Dermis blood vessel endothelial cell (primary cell): Measurements from ENCODE around the gene TPH2. TPM values are rescaled to one million over a fixed set of nuclear protein-coding genes. Genes with fewer than 3 reads are reported as not detected.

Experiments used
- DNase-seq: peaks from one replicate; pipeline ENCODE4 v3.0.0; 2010
- total RNA-seq: library from RNA; depleted of rRNA; stranded (reverse); fragments of >200 nt; gene quantifications from 2 replicates; pipeline ENCODE4 v1.2.3, GENCODE V29; 2014

TPH2 gene
- total RNA-seq, 1 donor from 2014 or later: not detected

DNA sequence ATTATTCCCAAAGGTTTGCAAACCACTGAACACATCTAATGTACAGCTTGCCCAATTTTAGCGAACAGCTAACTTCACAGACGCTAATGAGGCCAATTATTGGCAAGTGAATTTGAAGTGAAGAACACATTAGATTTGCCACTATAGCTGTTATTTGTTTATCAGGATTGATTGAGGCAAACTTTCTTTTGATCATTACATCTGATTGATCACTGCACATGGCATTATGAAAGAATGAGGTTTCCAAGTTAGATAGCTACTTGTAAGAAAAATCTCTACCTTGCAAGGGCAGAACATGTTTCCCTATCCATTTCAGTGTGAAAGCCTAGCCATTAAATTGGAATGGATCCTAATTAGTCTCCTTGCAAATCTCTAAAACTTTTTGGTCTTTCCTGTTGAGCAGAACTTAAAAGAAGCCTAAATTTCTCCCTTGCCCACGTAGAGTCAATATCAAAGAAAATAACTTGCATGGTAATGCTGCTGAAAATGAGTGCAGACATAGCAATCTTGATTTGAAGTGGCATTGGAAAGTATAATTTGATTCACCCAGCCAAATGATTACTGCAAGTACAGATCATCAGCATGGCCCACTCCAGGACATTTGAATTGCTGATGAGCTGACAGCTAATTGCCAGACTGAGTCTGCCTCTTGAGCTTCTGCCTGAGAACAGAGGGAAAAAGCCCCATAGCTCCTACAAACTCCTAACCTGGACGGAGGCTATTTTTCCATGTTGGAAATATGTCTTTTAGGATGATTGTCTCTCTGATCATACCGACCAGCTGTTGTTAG, 98.6 kb downstream of the TPH2 start:
- DNase-seq: no peak

- no peak for DNase-seq
Measured at GRCh38 chr12:72041811-72042210, 103.2 kb downstream of the TPH2 start.

GRCh38 chr12:72053604-72054003, 115.0 kb downstream of the TPH2 start:
- DNase-seq: no peak

DNA sequence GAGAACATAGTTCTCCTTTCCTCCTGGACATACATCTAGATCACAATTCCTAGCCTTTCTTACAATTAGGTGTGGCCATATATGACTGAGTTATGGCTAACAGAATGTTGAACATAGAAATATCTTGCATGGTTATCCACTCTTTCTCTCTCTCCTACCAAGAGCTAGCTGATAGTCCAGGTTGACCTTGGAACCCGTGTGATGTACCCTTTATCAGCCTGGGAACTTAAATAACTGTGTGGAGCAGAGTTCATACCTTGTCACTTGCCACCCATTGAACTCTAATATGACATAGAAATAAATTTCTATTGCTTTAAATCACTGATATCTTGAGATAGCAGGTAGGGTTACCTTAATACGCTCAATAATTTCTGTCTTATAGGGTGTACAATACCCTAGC, 115.9 kb downstream of the TPH2 start:
- DNase-seq: no peak

- no peak for DNase-seq
Measured at GRCh38 chr12:72057330-72057914, 118.8 kb downstream of the TPH2 start.

DNA sequence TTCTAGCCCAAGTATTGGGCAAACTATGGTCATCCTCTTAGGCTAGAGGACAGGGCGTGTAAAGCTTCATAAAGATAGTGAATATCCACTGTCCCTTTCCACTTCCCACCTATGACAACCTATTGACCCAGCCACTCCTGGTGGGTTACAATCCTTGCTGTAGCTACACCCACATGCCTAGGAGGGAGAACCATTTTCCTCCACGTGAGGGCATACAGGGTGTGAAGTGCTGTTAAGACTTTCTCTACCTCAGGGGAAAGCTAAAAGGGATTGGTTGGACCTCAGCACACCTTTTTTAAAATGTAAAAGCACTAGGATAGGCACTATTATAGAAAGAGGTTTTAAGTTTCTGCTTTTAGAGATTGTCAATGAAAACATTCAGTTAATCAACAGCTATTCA, 124.4 kb downstream of the TPH2 start:
- no peak for DNase-seq

GRCh38 chr12:72071030-72071429, 132.4 kb downstream of the TPH2 start:
- no peak for DNase-seq

- DNase-seq: no peak
Measured at GRCh38 chr12:72072592-72073212, 134.1 kb downstream of the TPH2 start.

- DNase-seq: no peak
Measured at GRCh38 chr12:72074065-72074464, 135.4 kb downstream of the TPH2 start.

DNA sequence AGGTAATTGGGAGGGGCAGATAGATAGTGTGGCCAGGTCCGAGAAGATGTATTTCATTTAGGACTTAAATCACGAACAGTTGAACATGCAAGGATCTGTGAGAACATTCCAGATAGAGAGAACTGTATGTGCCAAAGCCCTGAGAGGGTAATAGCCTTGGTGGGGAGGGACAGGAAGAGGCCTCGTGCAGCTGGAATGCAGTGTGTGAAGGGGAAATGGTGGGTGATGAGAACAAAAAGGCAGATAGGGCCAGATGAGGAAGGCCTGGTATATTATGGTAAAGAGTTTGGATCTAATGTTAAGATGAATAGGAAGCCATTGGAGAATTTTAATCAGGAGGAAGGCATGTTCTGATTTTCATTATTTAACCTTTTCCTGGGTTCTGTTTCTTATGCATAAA, 136.3 kb downstream of the TPH2 start:
- DNase-seq: no peak

DNA sequence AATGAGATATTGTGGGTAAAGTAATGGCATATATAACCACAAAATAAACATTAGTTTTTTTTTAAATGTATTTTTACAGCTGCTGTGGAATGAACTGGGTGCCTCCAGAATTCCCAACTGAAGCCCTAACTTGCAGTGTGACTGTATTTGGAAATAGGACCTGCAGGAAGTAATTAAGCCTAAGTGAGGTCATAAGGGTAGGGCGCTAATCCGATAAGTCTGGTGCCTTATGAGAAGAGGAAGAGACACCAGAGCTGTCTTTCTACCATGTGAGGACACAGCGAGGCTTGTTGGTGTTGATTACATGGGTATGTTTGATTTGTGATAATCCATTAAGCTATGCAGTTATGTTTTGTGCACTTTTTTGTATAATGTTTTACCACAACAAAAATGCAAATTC, 136.8 kb downstream of the TPH2 start:
- DNase-seq: no peak

DNA sequence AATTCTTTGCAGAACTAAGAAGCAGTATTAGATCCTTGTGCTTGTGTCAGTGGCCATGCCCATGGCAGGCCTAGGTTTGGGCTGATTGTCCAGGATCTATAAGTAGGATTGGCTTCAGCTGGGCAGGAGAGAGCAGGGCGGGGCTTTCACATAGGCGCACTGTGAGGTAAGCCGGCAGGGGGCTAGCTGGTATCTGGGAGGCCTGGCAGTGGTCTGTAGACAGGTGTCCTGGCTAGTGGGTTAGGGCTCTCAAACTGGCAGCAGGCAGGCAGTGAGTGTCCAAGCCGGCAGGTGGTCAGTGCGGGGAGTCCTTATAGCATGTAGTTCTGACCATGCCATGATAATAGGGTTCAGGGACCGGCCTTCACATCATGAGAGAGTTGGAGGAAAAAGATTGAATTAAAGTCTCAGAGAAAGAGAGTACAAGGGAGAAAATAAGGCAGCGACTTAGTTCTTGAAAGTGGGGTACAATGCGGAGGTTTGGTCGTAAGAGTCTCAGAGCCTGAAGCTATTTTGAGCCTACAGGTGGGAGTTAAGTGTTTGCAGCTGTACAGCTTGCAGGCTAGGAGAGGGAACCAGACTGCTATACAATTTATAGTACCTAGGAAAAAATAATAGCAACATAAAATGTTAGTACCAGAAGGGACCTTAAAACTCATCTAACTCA, 137.4 kb downstream of the TPH2 start:
- DNase-seq: no peak

- no peak for DNase-seq
Measured at GRCh38 chr12:72076558-72076915, 137.9 kb downstream of the TPH2 start.

GRCh38 chr12:72077111-72077820, 138.6 kb downstream of the TPH2 start:
- no peak for DNase-seq

- DNase-seq: no peak
Measured at GRCh38 chr12:72081777-72082176, 143.1 kb downstream of the TPH2 start.

Other genes starting within 250 kb of the TPH2 start
- gene RAB21, start 184.0 kb upstream of the TPH2 start, total RNA-seq: 15.8 and 51.4 TPM in 2 replicates
- 40.3 and 60.9 TPM in 2 replicates for gene TBC1D15, start 99.1 kb upstream of the TPH2 start, total RNA-seq